Measurements from ENCODE around the gene DMRT2. TPM values are rescaled to one million over a fixed set of nuclear protein-coding genes. Genes with fewer than 3 reads are reported as not detected.

DMRT2 gene
- total and polyA plus RNA-seq, 2 of the 8 experiments (the other 6 are each of a cell fraction or from before 2014, with no cell fraction given), result 0.29 to 0.93 TPM

GRCh38 chr9:1057910-1058309 is 7.8 kb downstream of the DMRT2 start:
- H4K5ac ChIP-seq (ENCODE audit: insufficient read length, low read depth, low read length), result no peak overlapping the region
- FAIRE-seq (no peak), DNase-seq (ENCODE audit: low read depth in 1 of 2, low spot score in 2 of 2) (no peak)
- H2BK15ac ChIP-seq (ENCODE audit: low read length), result no peak overlapping the region
- H2BK20ac ChIP-seq (ENCODE audit: low read length), result no peak overlapping the region
- CTCF ChIA-PET (ENCODE audit: partially characterized antibody), result no interaction called here
- H3K36me3 ChIP-seq (ENCODE audit: control insufficient read depth in 2 of 4, insufficient read depth in 4 of 4, low read length in 3 of 4), result no peaks in the 10 kb centered on the region
- H3K27ac ChIP-seq (ENCODE audit: low read depth, low read length), result no peak overlapping the region
- H2BK120ac ChIP-seq (replicated peaks; ENCODE audit: low read depth, low read length), result no peak overlapping the region
- WGBS, 2 experiments (ENCODE audit: extremely low coverage in 1 of 2, insufficient coverage in 1 of 2, insufficient read length in 1 of 2, insufficient replicate concordance in 2 of 2, low coverage in 1 of 2, low lambda C conversion rate in 2 of 2, missing lambda C conversion rate in 1 of 2), result 61% methylated on average over 3 of the region's 3 CpGs; no CpG with 5 or more reads in 1 of the 2 experiments
- H4K20me1 ChIP-seq (replicated peaks in 1 of 2; ENCODE audit: control insufficient read depth in 1 of 2, insufficient read depth in 2 of 2, low read length in 2 of 2), result no peaks in the 10 kb centered on the region
- H3K9ac ChIP-seq (replicated peaks in 1 of 4; ENCODE audit: extremely low read depth in 1 of 4, low read depth in 3 of 4, low read length in 3 of 4), result no peak overlapping the region
- H3K27me3 ChIP-seq (replicated peaks in 1 of 4; ENCODE audit: control insufficient read depth in 3 of 4, extremely low read depth in 1 of 4, insufficient read depth in 3 of 4, low read length in 3 of 4), result peaks cover 0 to 4% (median 3%) of the 10 kb centered on the region in 4 experiments; a peak in 5 of 7 replicates
- H3K79me1 ChIP-seq (ENCODE audit: low read depth, low read length), result no peaks in the 10 kb centered on the region
- H3K4ac ChIP-seq (replicated peaks; ENCODE audit: insufficient read length, low read depth, low read length), result no peak overlapping the region
- no peak overlapping the region for H3K56ac ChIP-seq (replicated peaks; ENCODE audit: insufficient read length, low read depth, low read length)
- H3K4me2 ChIP-seq (ENCODE audit: insufficient read depth in 1 of 2, low read depth in 2 of 2, low read length in 2 of 2), result no peak overlapping the region
- no peak overlapping the region for H3K23ac ChIP-seq (ENCODE audit: insufficient read length)
- no peaks in the 10 kb centered on the region for H3K79me2 ChIP-seq (ENCODE audit: control insufficient read depth in 1 of 2, insufficient read depth in 2 of 2, low read length in 2 of 2)
- no peak overlapping the region for H2BK5ac ChIP-seq (ENCODE audit: low read depth, low read length)
- no peak overlapping the region for H2BK12ac ChIP-seq (ENCODE audit: low read depth, low read length)
- no peak for TF ChIP-seq BCL11A (IDR thresholded peaks at IDR 0.05; ENCODE audit: low read depth in 2 of 2, low read length in 2 of 2)
- no peak for TF ChIP-seq SP2 (IDR thresholded peaks at IDR 0.05; ENCODE audit: low read length)
- TF ChIP-seq RAD21 (IDR thresholded peaks at IDR 0.05 in 1 of 2, conservative IDR thresholded peaks at IDR 0.05 in 1 of 2; ENCODE audit: low read depth in 2 of 2, low read length in 2 of 2), result no peak
- H2AK5ac ChIP-seq (ENCODE audit: low read depth, low read length), result no peak overlapping the region
- peaks cover 28 to 49% of the 10 kb centered on the region in 2 experiments for H3K9me3 ChIP-seq (ENCODE audit: insufficient read depth in 2 of 2, low read depth in 1 of 2, low read length in 1 of 2)
- no peak overlapping the region for H3K14ac ChIP-seq (ENCODE audit: insufficient read length)
- no peak overlapping the region for H3K18ac ChIP-seq (ENCODE audit: extremely low read depth, low read length)
- H3K4me1 ChIP-seq (replicated peaks in 1 of 4; ENCODE audit: control insufficient read depth in 3 of 4, insufficient read depth in 4 of 4, low read length in 3 of 4), result peaks cover 0 to 1% (median 0%) of the 10 kb centered on the region in 4 experiments; a peak in 1 of 7 replicates
- H3K23me2 ChIP-seq (ENCODE audit: low read depth, low read length), result no peaks in the 10 kb centered on the region
- POLR2A ChIA-PET (ENCODE audit: partially characterized antibody), result interaction anchor here (0.6 kb wide), 1 partner anchor 10 kb away, joined by 3 read pairs; no protein-coding TSS in a partner anchor
- H2AFZ ChIP-seq (ENCODE audit: low read length), result no peak overlapping the region
- no peak overlapping the region for H4K8ac ChIP-seq (ENCODE audit: extremely low read depth, insufficient read depth, low read length)
- H4K91ac ChIP-seq (replicated peaks; ENCODE audit: insufficient read length, low read length), result no peak overlapping the region
- H3K4me3 ChIP-seq (ENCODE audit: extremely low read depth in 1 of 4, insufficient read depth in 2 of 4, low read depth in 3 of 4, low read length in 4 of 4), result no peak overlapping the region

All from H1 (cell line).